Sigmoid colon (tissue), 7 donors: Measurements from ENCODE around the gene LMO7. TPM values are rescaled to one million over a fixed set of nuclear protein-coding genes. Genes with fewer than 3 reads are reported as not detected.

Experiments
- DNase-seq: peaks from one replicate; pipeline ENCODE4 v3.0.0-alpha.2; 2019
- H3K27ac ChIP-seq, 4 donors: fragments of 200-600 bp; sonication (generic); one replicate each; pipeline ENCODE4 v1.5.1; 2016 to 2019; ENCODE audit warnings: mild to moderate bottlenecking in 1 of 4
- H3K27me3 ChIP-seq, 3 donors: fragments of 200-600 bp; sonication (generic); one replicate each; pipeline ENCODE4 v1.5.1; 2019; ENCODE audit warnings: mild to moderate bottlenecking in 1 of 3
- H3K36me3 ChIP-seq, 4 donors: fragments of 200-600 bp; sonication (generic); one replicate each; pipeline ENCODE4 v1.5.1; 2016 to 2019
- H3K4me1 ChIP-seq, 4 donors: fragments of 200-600 bp; sonication (generic); one replicate each; pipeline ENCODE4 v1.5.1; 2017 to 2019
- H3K4me3 ChIP-seq, 4 donors: fragments of 200-600 bp; sonication (generic); one replicate each; pipeline ENCODE4 v1.5.1; 2017 to 2019; ENCODE audit warnings: mild to moderate bottlenecking in 2 of 4, moderate library complexity in 1 of 4
- H3K9me3 ChIP-seq, 4 donors: fragments of 200-600 bp in 3 of 4; sonication (generic) in 3 of 4; one replicate each; pipeline versions ENCODE4 v1.5.1 to v1.6.1; 2013 to 2019
- CTCF ChIP-seq, 4 experiments: fragments of 450-650 bp in 3 of 4; fragments of 200-600 bp in 1 of 4; IDR thresholded peaks; one replicate each; pipeline ENCODE4 v1.5.1; 2016 to 2019; ENCODE audit warnings: antibody characterized with exemption in 4 of 4, mild to moderate bottlenecking in 3 of 4, moderate library complexity in 2 of 4
- EP300 ChIP-seq, 4 donors: sonication (generic); formaldehyde crosslinking; IDR thresholded peaks; one replicate each; pipeline ENCODE4 v1.6.1; 2017; ENCODE audit warnings: antibody characterized with exemption in 4 of 4
- POLR2A ChIP-seq, 2 donors: fragments of 450-650 bp; IDR thresholded peaks; one replicate each; pipeline ENCODE4 v1.6.1; 2016; ENCODE audit warnings: antibody characterized with exemption in 2 of 2, mild to moderate bottlenecking in 2 of 2, moderate library complexity in 2 of 2
- POLR2AphosphoS5 ChIP-seq, 4 donors: sonication (generic); formaldehyde crosslinking; IDR thresholded peaks; one replicate each; pipeline ENCODE4 v1.6.1; 2017; ENCODE audit warnings: antibody characterized with exemption in 4 of 4
- WGBS, 2 donors: extraction: QIAGEN DNeasy Blood & Tissue Kit; methylation state at CpG; one replicate each; pipeline ENCODE4 v1.1.7; 2013; 5-methylcytosine and 5-hydroxymethylcytosine counted together
- intact Hi-C: fragments of 100-400 bp; cut with DNase I; formaldehyde crosslinking; loops from one replicate; pipeline ENCODE4 v1.15.1; 2023
- polyA plus RNA-seq, 3 donors: library from polyadenylated mRNA; stranded (reverse); fragments of 200-250 nt; gene quantifications; one replicate each; pipeline ENCODE4 v1.2.3, GENCODE V29; 2013
- total RNA-seq, 4 donors: library from RNA; depleted of rRNA; stranded (reverse); fragments of >200 nt; gene quantifications; one replicate each; pipeline ENCODE4 v1.1.0, GENCODE V29; 2016
- donor health status: healthy with polysubstance abuse.
- donor health status: Bipolar disorder and iron deficiency.
- donor health status: healthy.

The LMO7 gene
- total and polyA plus RNA-seq, 7 donors, result 5.0 to 66.4 (median 19.4) TPM

- TF ChIP-seq CTCF (IDR thresholded peaks at IDR 0.05) (no peak), POLR2A (IDR thresholded peaks at IDR 0.05) (no peak), POLR2AphosphoS5 (IDR thresholded peaks at IDR 0.05) (no peak), EP300 (IDR thresholded peaks at IDR 0.05) (no peak)
- Histone ChIP-seq H3K9me3 (no peaks in the 10 kb centered on the region), H3K36me3 (no peaks in the 10 kb centered on the region), H3K4me3 (no peak overlapping the region), H3K4me1 (peaks cover 0 to 4% (median 0%) of the 10 kb centered on the region in 4 donors), H3K27me3 (no peaks in the 10 kb centered on the region), H3K27ac (no peak overlapping the region)
- no peak for DNase-seq
- intact Hi-C loops, result no loop called here
Measured at GRCh38 chr13:75705908-75706307, 69.8 kb downstream of the LMO7 start.

GRCh38 chr13:75713852-75714251 lies 77.7 kb downstream of the LMO7 start:
- Histone ChIP-seq H3K4me1 (no peaks in the 10 kb centered on the region), H3K4me3 (no peak overlapping the region), H3K9me3 (no peaks in the 10 kb centered on the region), H3K27ac (no peak overlapping the region), H3K36me3 (no peaks in the 10 kb centered on the region), H3K27me3 (no peaks in the 10 kb centered on the region)
- intact Hi-C loops, result no loop called here
- DNase-seq, result no peak
- no peak for TF ChIP-seq POLR2A (IDR thresholded peaks at IDR 0.05)
- no peak for TF ChIP-seq CTCF (IDR thresholded peaks at IDR 0.05)
- TF ChIP-seq EP300 (IDR thresholded peaks at IDR 0.05), result no peak
- TF ChIP-seq POLR2AphosphoS5 (IDR thresholded peaks at IDR 0.05), result no peak
- WGBS, 2 donors, result 97 to 98% methylated on average over 2 of the region's 2 CpGs

- DNase-seq, result no peak
- H3K36me3 ChIP-seq, result no peaks in the 10 kb centered on the region
- no peak overlapping the region for H3K4me3 ChIP-seq
- no peaks in the 10 kb centered on the region for H3K27me3 ChIP-seq
- intact Hi-C loops, result no loop called here
- TF ChIP-seq CTCF (IDR thresholded peaks at IDR 0.05) (no peak), EP300 (IDR thresholded peaks at IDR 0.05) (no peak), POLR2AphosphoS5 (IDR thresholded peaks at IDR 0.05) (no peak), POLR2A (IDR thresholded peaks at IDR 0.05) (no peak)
- no peaks in the 10 kb centered on the region for H3K4me1 ChIP-seq
- WGBS, 2 donors, result 58 to 79% methylated on average over 6 of the region's 6 CpGs
- no peak overlapping the region for H3K27ac ChIP-seq
- no peaks in the 10 kb centered on the region for H3K9me3 ChIP-seq
Measured at GRCh38 chr13:75715601-75716523, 79.7 kb downstream of the LMO7 start.

GRCh38 chr13:75717525-75717924 lies 81.4 kb downstream of the LMO7 start:
- Histone ChIP-seq H3K27me3 (no peaks in the 10 kb centered on the region), H3K4me1 (no peaks in the 10 kb centered on the region), H3K9me3 (no peaks in the 10 kb centered on the region), H3K27ac (no peak overlapping the region), H3K36me3 (no peaks in the 10 kb centered on the region), H3K4me3 (no peak overlapping the region)
- intact Hi-C loops, result no loop called here
- TF ChIP-seq EP300 (IDR thresholded peaks at IDR 0.05), result no peak
- no peak for TF ChIP-seq POLR2A (IDR thresholded peaks at IDR 0.05)
- TF ChIP-seq POLR2AphosphoS5 (IDR thresholded peaks at IDR 0.05), result no peak
- TF ChIP-seq CTCF (IDR thresholded peaks at IDR 0.05), result no peak
- 82 to 87% methylated on average over 2 of the region's 2 CpGs for WGBS, 2 donors
- no peak for DNase-seq
